AG04450 (cell line): ENCODE results near the gene GTPBP2. TPM values are rescaled to one million over a fixed set of nuclear protein-coding genes. Genes with fewer than 3 reads are reported as not detected.

Experiments
- CTCF ChIA-PET: fragments of 300-600, 350-600 bp; formaldehyde crosslinking; extraction: SDS; loops from one replicate; lab custom pipeline; 2022; ENCODE audit warnings: antibody characterized with exemption, inconsistent platforms; lab: Charles Lee
- POLR2A ChIA-PET: fragments of 350-600 bp; formaldehyde crosslinking; extraction: SDS; loops from one replicate; lab custom pipeline; 2021; ENCODE audit warnings: antibody characterized with exemption, inconsistent platforms; lab: Yijun Ruan, JAX
- DNase-seq: peaks from one replicate; pipeline ENCODE4 v3.0.0-alpha.2; 2011; ENCODE audit warnings: low read depth, low spot score
- H3K27ac ChIP-seq: one replicate; pipeline ENCODE4 v1.5.1; 2012; ENCODE audit warnings: low read depth, low read length, control low read depth
- H3K27me3 ChIP-seq: one replicate; pipeline ENCODE4 v1.6.0; 2012; ENCODE audit warnings: low read length; ENCODE audit not compliant: control insufficient read depth, insufficient read depth
- H3K4me3 ChIP-seq: 2 replicates; pipeline ENCODE4 v1.5.1; 2011; ENCODE audit warnings: mild to moderate bottlenecking, low read depth, low read length, control low read depth
- H3K9me3 ChIP-seq: 2 replicates; pipeline ENCODE4 v1.5.1; 2012; ENCODE audit warnings: low read length; ENCODE audit not compliant: control insufficient read depth, insufficient read depth
- CTCF ChIP-seq: IDR thresholded peaks from 2 replicates; pipeline ENCODE4 v1.5.1; 2011; ENCODE audit warnings: low read depth, low read length, control low read depth, inconsistent platforms
- polyA plus RNA-seq: library from polyadenylated mRNA; depleted of rRNA; stranded (reverse); fragments of >200 nt; gene quantifications from 2 replicates; pipeline ENCODE4 v1.2.3, GENCODE V29; 2011

The GTPBP2 gene
- polyA plus RNA-seq, 1 experiment = 60.8 TPM

- ChIA-PET CTCF (interaction anchor here (0.7 to 1.7 kb wide), 4 partner anchors 21 to 449 kb away, joined by 3 to 5 read pairs (median 3); no protein-coding TSS in a partner anchor), POLR2A (interaction anchor here (0.5 to 1.9 kb wide), 15 partner anchors 10 to 716 kb away, joined by 3 to 14 read pairs (median 4); partner anchors contain the start of genes HSP90AB1, POLH, POLR1C and RSPH9)
- H3K9me3 ChIP-seq = no peaks in the 10 kb centered on the region; the same call in 1 of the 2 replicates
- peak overlapping the region; percentile 84 for H3K4me3 ChIP-seq
- no peak for TF ChIP-seq CTCF
- DNase-seq = peak; percentile 94
- no peaks in the 10 kb centered on the region for H3K27me3 ChIP-seq
- H3K27ac ChIP-seq = peak overlapping the region; percentile 96
Measured at GRCh38 chr6:43629505-43630300, 639 bp upstream of the GTPBP2 start.

- TF ChIP-seq CTCF = no peak
- Histone ChIP-seq H3K4me3 (peak overlapping the region; percentile 84), H3K27ac (peak overlapping the region; percentile 86), H3K9me3 (no peaks in the 10 kb centered on the region; the same call in 1 of the 2 replicates), H3K27me3 (no peaks in the 10 kb centered on the region)
- no peak for DNase-seq
- ChIA-PET POLR2A (interaction anchor here (0.7 to 1.9 kb wide), 10 partner anchors 15 to 618 kb away, joined by 3 to 14 read pairs (median 5); partner anchors contain the start of genes HSP90AB1, POLH, POLR1C and RSPH9), CTCF (interaction anchor here (1.3 to 1.7 kb wide), 2 partner anchors 21 to 450 kb away, joined by 3 to 5 read pairs; no protein-coding TSS in a partner anchor)
Measured at GRCh38 chr6:43628393-43629103, 516 bp downstream of the GTPBP2 start.

- Histone ChIP-seq H3K27me3 (no peaks in the 10 kb centered on the region), H3K4me3 (peak overlapping the region; percentile 49), H3K27ac (peak overlapping the region; percentile 86), H3K9me3 (no peaks in the 10 kb centered on the region; the same call in 1 of the 2 replicates)
- peak; percentile 96 for DNase-seq
- POLR2A ChIA-PET = interaction anchor here (0.5 to 0.7 kb wide), 4 partner anchors 8 to 502 kb away, joined by 3 to 4 read pairs (median 3); no protein-coding TSS in a partner anchor
- CTCF ChIA-PET = interaction anchor here (0.6 to 1.0 kb wide), 4 partner anchors 18 to 452 kb away, joined by 3 read pairs; partner anchors contain the start of gene VEGFA
- TF ChIP-seq CTCF = no peak
Measured at GRCh38 chr6:43627008-43627825, 1.8 kb downstream of the GTPBP2 start.

GRCh38 chr6:43625393-43625992, 3.6 kb downstream of the GTPBP2 start:
- Histone ChIP-seq H3K9me3 (no peaks in the 10 kb centered on the region; the same call in 1 of the 2 replicates), H3K27ac (no peak overlapping the region), H3K4me3 (no peak overlapping the region), H3K27me3 (no peaks in the 10 kb centered on the region)
- no peak for DNase-seq
- ChIA-PET CTCF (no interaction called here), POLR2A (no interaction called here)
- no peak for TF ChIP-seq CTCF
